ENCODE results near the gene NOL7. TPM values are rescaled to one million over a fixed set of nuclear protein-coding genes. Genes with fewer than 3 reads are reported as not detected.
A peak's percentile ranks its signal among the peaks of the same experiment; 100 is the strongest.

Gene NOL7
- total and polyA plus RNA-seq, 9 of the 15 experiments (the other 6 are each of a cell fraction or from before 2014, with no cell fraction given): 19.4 to 235 (median 157) TPM

DNA sequence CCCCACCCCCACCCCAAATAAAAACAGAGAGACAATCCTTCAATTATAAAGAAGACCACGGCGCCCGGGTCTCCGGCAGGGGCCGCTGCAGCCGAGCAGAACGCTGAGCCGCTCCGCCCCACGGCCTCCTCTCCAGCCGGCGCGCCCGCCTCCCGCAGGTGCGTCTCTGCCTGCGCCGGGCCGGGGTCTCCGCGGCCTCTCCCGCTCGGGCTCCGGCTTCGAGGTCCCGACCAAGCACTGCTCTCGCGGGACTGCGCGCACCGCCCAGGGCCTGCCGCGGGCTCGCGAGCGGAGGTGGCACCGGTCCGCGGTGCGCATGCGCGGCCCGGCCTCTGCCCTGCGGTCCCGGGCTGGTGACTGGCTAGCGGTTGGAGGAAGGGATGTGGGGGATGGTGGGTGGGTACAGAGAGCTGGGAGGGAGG, 41.0 kb upstream of the NOL7 start (continued):
- no peak for TF ChIP-seq ZNF609 (CRISPR knock-in tag; IDR thresholded peaks at IDR 0.05; ENCODE audit: borderline replicate concordance)
- TF ChIP-seq CSDE1 (IDR thresholded peaks at IDR 0.05): no peak
- no peak for TF ChIP-seq CEBPG (CRISPR knock-in tag; IDR thresholded peaks at IDR 0.05)
- no peak for TF ChIP-seq CEBPG (tag; conservative IDR thresholded peaks at IDR 0.05 in 1 of 2, IDR thresholded peaks at IDR 0.05 in 1 of 2)
- TF ChIP-seq FOSL1 (tag; conservative IDR thresholded peaks at IDR 0.05): no peak
- no peak for TF ChIP-seq ZNF212 (CRISPR knock-in tag; IDR thresholded peaks at IDR 0.05)
- no peak for TF ChIP-seq MED1 (CRISPR knock-in tag; IDR thresholded peaks at IDR 0.05; ENCODE audit: borderline replicate concordance)
- no peak for TF ChIP-seq CREB5 (CRISPR knock-in tag; IDR thresholded peaks at IDR 0.05)
- no peak for TF ChIP-seq ZNF41 (CRISPR knock-in tag; conservative IDR thresholded peaks at IDR 0.05)
- TF ChIP-seq ELF2 (CRISPR knock-in tag; IDR thresholded peaks at IDR 0.05): no peak
- no peak for TF ChIP-seq AFF1 (IDR thresholded peaks at IDR 0.05; ENCODE audit: low read depth in 1 of 2, partially characterized antibody in 2 of 2)
- TF ChIP-seq HNRNPLL (IDR thresholded peaks at IDR 0.05; ENCODE audit: low read depth, low read length, poor library complexity, severe bottlenecking): no peak
- TF ChIP-seq EP300 (IDR thresholded peaks at IDR 0.05; ENCODE audit: low read length): no peak
- TF ChIP-seq, protein P1, sequence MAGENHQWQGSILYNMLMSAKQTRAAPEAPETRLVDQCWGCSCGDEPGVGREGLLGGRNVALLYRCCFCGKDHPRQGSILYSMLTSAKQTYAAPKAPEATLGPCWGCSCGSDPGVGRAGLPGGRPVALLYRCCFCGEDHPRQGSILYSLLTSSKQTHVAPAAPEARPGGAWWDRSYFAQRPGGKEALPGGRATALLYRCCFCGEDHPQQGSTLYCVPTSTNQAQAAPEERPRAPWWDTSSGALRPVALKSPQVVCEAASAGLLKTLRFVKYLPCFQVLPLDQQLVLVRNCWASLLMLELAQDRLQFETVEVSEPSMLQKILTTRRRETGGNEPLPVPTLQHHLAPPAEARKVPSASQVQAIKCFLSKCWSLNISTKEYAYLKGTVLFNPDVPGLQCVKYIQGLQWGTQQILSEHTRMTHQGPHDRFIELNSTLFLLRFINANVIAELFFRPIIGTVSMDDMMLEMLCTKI (IDR thresholded peaks at IDR 0.05; ENCODE audit: partially characterized antibody): no peak
- TF ChIP-seq ZBED1 (IDR thresholded peaks at IDR 0.05): no peak
- TF ChIP-seq TAF1 (IDR thresholded peaks at IDR 0.05; ENCODE audit: control insufficient read depth, extremely low read depth, insufficient read depth, low read length, severe bottlenecking): peak; percentile 65
- no peak for TF ChIP-seq FOXA1 (IDR thresholded peaks at IDR 0.05; ENCODE audit: borderline replicate concordance)
- no peak for TF ChIP-seq ETV5 (CRISPR knock-in tag; IDR thresholded peaks at IDR 0.05; ENCODE audit: low read depth)
